Right lobe of liver (tissue), 4 donors: ENCODE data around the gene TLE1.

Source experiments
- CTCF ChIP-seq, 4 donors: fragments of 200-600 bp in 3 of 4; fragments of 450-650 bp in 1 of 4; IDR thresholded peaks; one replicate each; pipeline versions ENCODE4 v1.5.1 to v1.8.0; 2016 to 2022; ENCODE audit warnings: antibody characterized with exemption in 4 of 4, mild to moderate bottlenecking in 2 of 4
- POLR2A ChIP-seq: fragments of 450-650 bp; IDR thresholded peaks from one replicate; pipeline ENCODE4 v1.6.1; 2017; ENCODE audit warnings: antibody characterized with exemption, mild to moderate bottlenecking
- donor health status: DM: no; HTN: no; CAD: no.
- donor health status: DM: no; HTN: no; CAD: no.
- donor health status: DM: no; HTN: yes; CAD: no.

GRCh38 chr9:81540142-81540710 is 149.1 kb downstream of the TLE1 start:
- no peak for TF ChIP-seq POLR2A
- no peak for TF ChIP-seq CTCF (IDR thresholded peaks at IDR 0.05)
